ENCODE results near the gene IL9.

The IL9 gene

DNA sequence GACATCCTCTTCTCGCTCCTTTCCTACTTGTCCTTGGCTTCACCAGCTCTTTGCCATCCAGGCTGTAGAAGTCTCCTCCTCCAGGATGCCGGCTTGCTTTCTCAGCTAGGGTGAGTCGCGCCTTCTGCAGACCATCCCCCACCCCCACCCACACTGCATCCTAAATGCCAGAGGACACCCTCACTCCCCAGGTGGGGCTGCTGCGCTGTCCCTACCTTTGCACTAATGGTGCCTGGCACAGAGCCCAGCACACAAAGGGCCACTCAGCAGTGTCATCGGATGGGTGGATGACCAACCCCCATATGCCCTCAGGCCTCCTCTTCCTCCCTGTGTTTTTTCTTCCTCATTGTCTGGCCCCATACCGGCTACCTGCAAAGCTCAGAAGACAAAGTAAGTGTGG is 14.8 kb downstream of the IL9 start:
- no peak for DNase-seq (ENCODE audit: low read depth)
- TF ChIP-seq, protein P1, sequence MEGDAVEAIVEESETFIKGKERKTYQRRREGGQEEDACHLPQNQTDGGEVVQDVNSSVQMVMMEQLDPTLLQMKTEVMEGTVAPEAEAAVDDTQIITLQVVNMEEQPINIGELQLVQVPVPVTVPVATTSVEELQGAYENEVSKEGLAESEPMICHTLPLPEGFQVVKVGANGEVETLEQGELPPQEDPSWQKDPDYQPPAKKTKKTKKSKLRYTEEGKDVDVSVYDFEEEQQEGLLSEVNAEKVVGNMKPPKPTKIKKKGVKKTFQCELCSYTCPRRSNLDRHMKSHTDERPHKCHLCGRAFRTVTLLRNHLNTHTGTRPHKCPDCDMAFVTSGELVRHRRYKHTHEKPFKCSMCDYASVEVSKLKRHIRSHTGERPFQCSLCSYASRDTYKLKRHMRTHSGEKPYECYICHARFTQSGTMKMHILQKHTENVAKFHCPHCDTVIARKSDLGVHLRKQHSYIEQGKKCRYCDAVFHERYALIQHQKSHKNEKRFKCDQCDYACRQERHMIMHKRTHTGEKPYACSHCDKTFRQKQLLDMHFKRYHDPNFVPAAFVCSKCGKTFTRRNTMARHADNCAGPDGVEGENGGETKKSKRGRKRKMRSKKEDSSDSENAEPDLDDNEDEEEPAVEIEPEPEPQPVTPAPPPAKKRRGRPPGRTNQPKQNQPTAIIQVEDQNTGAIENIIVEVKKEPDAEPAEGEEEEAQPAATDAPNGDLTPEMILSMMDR (IDR thresholded peaks at IDR 0.05; ENCODE audit: low read length, missing control alignments): no peak

DNA sequence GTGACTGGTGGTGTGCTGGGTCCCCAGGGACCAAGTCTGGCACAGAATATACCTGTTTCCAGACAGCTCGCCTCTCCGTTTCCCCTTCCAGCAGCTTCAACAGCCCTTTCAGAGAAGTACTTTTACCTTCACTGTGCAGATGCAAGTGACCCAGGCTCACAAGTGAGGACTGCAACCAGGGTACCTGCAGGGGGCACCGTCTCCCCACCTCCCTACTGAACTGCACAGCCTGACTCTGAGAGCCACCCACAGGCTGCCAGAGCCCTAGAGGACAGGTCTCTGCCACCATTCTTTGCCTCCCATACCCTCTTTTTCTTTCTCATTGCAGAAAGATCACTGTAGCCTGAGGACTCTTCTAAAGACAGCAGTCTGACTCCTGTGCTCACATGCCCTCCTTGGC is 15.4 kb downstream of the IL9 start:
- no peak for DNase-seq (ENCODE audit: low read depth)
- TF ChIP-seq, protein P1 (IDR thresholded peaks at IDR 0.05; ENCODE audit: low read length, missing control alignments): peak; percentile 30

More for the DNA sequence above, 14.8 kb downstream of the IL9 start:
- no peak overlapping the region for H3K4me3 ChIP-seq (replicated peaks; ENCODE audit: low read depth, low read length)

DNA sequence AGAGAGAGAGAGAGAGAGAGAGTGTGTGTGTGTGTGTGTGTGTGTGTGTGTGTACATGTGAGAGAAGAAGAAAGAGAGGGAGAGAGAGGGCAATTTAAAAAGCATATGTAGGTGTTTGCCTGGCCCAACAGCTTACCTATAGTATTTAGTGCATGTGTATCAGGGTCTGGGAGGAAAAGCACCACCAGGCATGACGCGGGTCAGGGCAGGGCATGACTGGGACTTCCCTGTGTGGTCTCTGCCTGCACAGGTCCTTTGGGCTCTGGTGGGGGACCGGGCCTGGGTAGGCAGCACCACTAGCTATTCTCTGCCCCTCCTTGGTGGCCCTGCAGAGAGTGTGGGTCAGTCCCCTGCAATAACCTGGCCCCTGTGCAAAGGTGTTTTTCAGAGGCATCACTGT is 16.1 kb downstream of the IL9 start:
- DNase-seq (ENCODE audit: low read depth): no peak
- no peak overlapping the region for H3K4me3 ChIP-seq (replicated peaks; ENCODE audit: low read depth, low read length)
- TF ChIP-seq, protein P1 (IDR thresholded peaks at IDR 0.05; ENCODE audit: low read length, missing control alignments): no peak

More for the DNA sequence above, 15.4 kb downstream of the IL9 start:
- no peak overlapping the region for H3K4me3 ChIP-seq (replicated peaks; ENCODE audit: low read depth, low read length)

DNA sequence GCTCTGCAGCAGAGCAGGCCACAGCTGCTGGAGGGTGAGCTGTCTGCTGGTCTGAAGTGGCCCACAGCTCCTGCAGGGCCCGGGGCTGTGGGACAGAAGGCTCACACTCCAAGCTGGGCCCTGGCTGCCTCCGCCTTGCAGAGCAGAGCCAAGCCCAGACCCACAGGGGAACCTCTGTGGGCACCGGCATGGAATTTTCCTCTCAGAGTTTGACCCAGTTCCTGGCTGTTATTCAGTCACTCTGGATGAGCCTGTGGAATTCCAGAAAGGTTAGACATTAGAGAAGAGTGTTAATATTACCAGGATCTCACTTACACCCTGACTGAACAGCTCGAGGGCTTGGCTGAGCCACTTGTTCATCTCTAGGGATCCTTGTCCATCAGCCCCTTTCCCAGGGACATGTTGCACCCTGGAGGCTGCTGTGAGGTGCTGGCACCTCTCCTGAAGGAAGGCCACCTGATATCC is 17.5 kb downstream of the IL9 start:
- TF ChIP-seq, protein P1 (IDR thresholded peaks at IDR 0.05; ENCODE audit: low read length, missing control alignments): no peak
- no peak overlapping the region for H3K4me3 ChIP-seq (replicated peaks; ENCODE audit: low read depth, low read length)
- no peak for DNase-seq (ENCODE audit: low read depth)

GRCh38 chr5:135877570-135878155 is 18.0 kb downstream of the IL9 start:
- TF ChIP-seq, protein P1 (IDR thresholded peaks at IDR 0.05; ENCODE audit: low read length, missing control alignments): no peak
- DNase-seq (ENCODE audit: low read depth): no peak
- no peak overlapping the region for H3K4me3 ChIP-seq (replicated peaks; ENCODE audit: low read depth, low read length)

DNA sequence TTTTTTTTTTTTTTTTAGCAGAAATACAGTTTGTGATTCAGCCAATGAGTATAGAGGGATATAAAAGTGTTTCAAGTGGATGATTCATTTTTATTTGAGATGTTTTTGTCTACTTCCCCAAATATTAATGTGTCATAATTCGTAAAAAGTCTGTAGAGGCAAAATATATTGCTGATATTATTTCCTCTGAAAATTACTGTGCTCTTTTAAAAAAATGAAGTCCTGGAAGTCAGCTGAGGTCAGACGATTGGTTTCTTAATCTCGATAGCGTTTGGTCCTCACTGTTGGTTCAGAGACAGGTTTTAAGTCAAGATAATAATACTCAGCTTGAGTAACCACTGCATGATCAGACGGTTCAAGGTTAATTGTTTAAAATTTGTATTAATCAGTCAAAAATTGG is 19.5 kb downstream of the IL9 start:
- no peak for DNase-seq (ENCODE audit: low read depth)
- TF ChIP-seq, protein P1 (IDR thresholded peaks at IDR 0.05; ENCODE audit: low read length, missing control alignments): no peak
- H3K4me3 ChIP-seq (replicated peaks; ENCODE audit: low read depth, low read length): no peak overlapping the region

DNA sequence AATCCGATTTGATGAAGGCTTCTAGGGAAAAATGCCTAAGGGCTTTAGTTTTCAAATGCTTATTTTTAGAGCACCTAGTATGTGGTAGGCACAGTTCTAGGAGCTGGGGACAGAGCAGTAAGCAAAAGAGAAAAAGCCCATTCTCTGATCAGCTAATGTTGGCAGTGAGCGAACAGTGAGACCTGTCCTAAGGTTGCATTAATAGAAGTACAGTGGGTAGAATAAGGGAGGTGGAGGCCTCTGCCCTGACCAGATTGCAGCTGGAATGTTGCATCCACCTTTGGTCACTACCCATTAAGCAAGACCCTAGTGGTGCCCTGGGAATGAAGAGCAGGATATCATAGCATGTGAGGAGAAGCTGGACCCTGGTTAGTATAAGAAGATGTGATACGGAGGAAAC is 20.1 kb downstream of the IL9 start:
- DNase-seq (ENCODE audit: low read depth): no peak
- no peak overlapping the region for H3K4me3 ChIP-seq (replicated peaks; ENCODE audit: low read depth, low read length)

More for the DNA sequence above, 20.1 kb downstream of the IL9 start:
- TF ChIP-seq, protein P1 (IDR thresholded peaks at IDR 0.05; ENCODE audit: low read length, missing control alignments): no peak

Data from fibroblast of pulmonary artery (primary cell).